ENCODE data around the gene LHX4.

The LHX4 gene

GRCh38 chr1:180288940-180289339 lies 58.9 kb downstream of the LHX4 start:
- no peak for TF ChIP-seq EGR1 (IDR thresholded peaks at IDR 0.05)
- no peak for TF ChIP-seq EP300 (IDR thresholded peaks at IDR 0.05; ENCODE audit: borderline replicate concordance)
- TF ChIP-seq RAD21 (IDR thresholded peaks at IDR 0.05; ENCODE audit: low read depth) = no peak
- TF ChIP-seq REST (IDR thresholded peaks at IDR 0.05; ENCODE audit: low read depth) = no peak
- TF ChIP-seq CREB1 (IDR thresholded peaks at IDR 0.05; ENCODE audit: low read depth) = no peak
- TF ChIP-seq TAF1 (IDR thresholded peaks at IDR 0.05; ENCODE audit: low read depth) = no peak
- TF ChIP-seq CEBPB (IDR thresholded peaks at IDR 0.05) = no peak

- no peak for TF ChIP-seq MAX (IDR thresholded peaks at IDR 0.05)
- no peak for TF ChIP-seq TCF12 (IDR thresholded peaks at IDR 0.05; ENCODE audit: low read depth)
- no peak for TF ChIP-seq TEAD4 (IDR thresholded peaks at IDR 0.05)
- TF ChIP-seq FOXM1 (IDR thresholded peaks at IDR 0.05; ENCODE audit: borderline replicate concordance, low read depth) = no peak
- no peak for TF ChIP-seq ZBTB7A (IDR thresholded peaks at IDR 0.05; ENCODE audit: low read depth)
- TF ChIP-seq TAF1 (IDR thresholded peaks at IDR 0.05; ENCODE audit: low read depth) = no peak
- TF ChIP-seq NFIC (IDR thresholded peaks at IDR 0.05) = no peak
- no peak for TF ChIP-seq CEBPB (IDR thresholded peaks at IDR 0.05)
Measured at GRCh38 chr1:180290265-180291001, 60.4 kb downstream of the LHX4 start.

GRCh38 chr1:180291004-180291403 lies 60.9 kb downstream of the LHX4 start:
- TF ChIP-seq FOXM1 (IDR thresholded peaks at IDR 0.05; ENCODE audit: borderline replicate concordance, low read depth) = no peak
- no peak for TF ChIP-seq CEBPB (IDR thresholded peaks at IDR 0.05)
- TF ChIP-seq EP300 (IDR thresholded peaks at IDR 0.05; ENCODE audit: borderline replicate concordance) = no peak
- no peak for TF ChIP-seq ZBTB7A (IDR thresholded peaks at IDR 0.05; ENCODE audit: low read depth)

GRCh38 chr1:180294711-180295110 lies 64.6 kb downstream of the LHX4 start:
- no peak for TF ChIP-seq NFIC (IDR thresholded peaks at IDR 0.05)
- no peak for TF ChIP-seq EP300 (IDR thresholded peaks at IDR 0.05; ENCODE audit: borderline replicate concordance)
- no peak for TF ChIP-seq YY1 (IDR thresholded peaks at IDR 0.05; ENCODE audit: low read depth)
- TF ChIP-seq FOXM1 (IDR thresholded peaks at IDR 0.05; ENCODE audit: borderline replicate concordance, low read depth) = no peak
- no peak for TF ChIP-seq ZBTB7A (IDR thresholded peaks at IDR 0.05; ENCODE audit: low read depth)
- TF ChIP-seq EGR1 (IDR thresholded peaks at IDR 0.05) = no peak
- TF ChIP-seq TAF1 (IDR thresholded peaks at IDR 0.05; ENCODE audit: low read depth) = no peak
- TF ChIP-seq RAD21 (IDR thresholded peaks at IDR 0.05; ENCODE audit: low read depth) = no peak
- TF ChIP-seq TCF12 (IDR thresholded peaks at IDR 0.05; ENCODE audit: low read depth) = no peak
- no peak for TF ChIP-seq USF1 (IDR thresholded peaks at IDR 0.05)
- TF ChIP-seq CREB1 (IDR thresholded peaks at IDR 0.05; ENCODE audit: low read depth) = no peak
- TF ChIP-seq CEBPB (IDR thresholded peaks at IDR 0.05) = no peak
- TF ChIP-seq MAX (IDR thresholded peaks at IDR 0.05) = no peak
- no peak for TF ChIP-seq TEAD4 (IDR thresholded peaks at IDR 0.05)

- TF ChIP-seq YY1 (IDR thresholded peaks at IDR 0.05; ENCODE audit: low read depth) (no peak), REST (IDR thresholded peaks at IDR 0.05; ENCODE audit: low read depth) (no peak), FOXM1 (IDR thresholded peaks at IDR 0.05; ENCODE audit: borderline replicate concordance, low read depth) (no peak), EP300 (IDR thresholded peaks at IDR 0.05; ENCODE audit: borderline replicate concordance) (no peak), TEAD4 (IDR thresholded peaks at IDR 0.05) (no peak), CREB1 (IDR thresholded peaks at IDR 0.05; ENCODE audit: low read depth) (no peak), NFIC (IDR thresholded peaks at IDR 0.05) (no peak), ZBTB7A (IDR thresholded peaks at IDR 0.05; ENCODE audit: low read depth) (no peak), TAF1 (IDR thresholded peaks at IDR 0.05; ENCODE audit: low read depth) (no peak), CEBPB (IDR thresholded peaks at IDR 0.05) (no peak), USF1 (IDR thresholded peaks at IDR 0.05) (no peak), MAX (IDR thresholded peaks at IDR 0.05) (no peak)
Measured at GRCh38 chr1:180295999-180296398, 65.9 kb downstream of the LHX4 start.

Measured in Ishikawa (cell line).